HG02623 (cell line): ENCODE results near the gene BMP8A.
"Not testable (repeated sequence)": the region's sequence is repeated elsewhere in the genome, so short reads cannot be mapped to it uniquely, and the experiment has no call there.

Source experiments
- ATAC-seq: cut with Tn5 transposase; IDR thresholded peaks from one replicate; pipeline ENCODE4 v1.9.1; 2021; ENCODE audit warnings: moderate library complexity; ENCODE audit not compliant: unreplicated experiment

Gene BMP8A

DNA sequence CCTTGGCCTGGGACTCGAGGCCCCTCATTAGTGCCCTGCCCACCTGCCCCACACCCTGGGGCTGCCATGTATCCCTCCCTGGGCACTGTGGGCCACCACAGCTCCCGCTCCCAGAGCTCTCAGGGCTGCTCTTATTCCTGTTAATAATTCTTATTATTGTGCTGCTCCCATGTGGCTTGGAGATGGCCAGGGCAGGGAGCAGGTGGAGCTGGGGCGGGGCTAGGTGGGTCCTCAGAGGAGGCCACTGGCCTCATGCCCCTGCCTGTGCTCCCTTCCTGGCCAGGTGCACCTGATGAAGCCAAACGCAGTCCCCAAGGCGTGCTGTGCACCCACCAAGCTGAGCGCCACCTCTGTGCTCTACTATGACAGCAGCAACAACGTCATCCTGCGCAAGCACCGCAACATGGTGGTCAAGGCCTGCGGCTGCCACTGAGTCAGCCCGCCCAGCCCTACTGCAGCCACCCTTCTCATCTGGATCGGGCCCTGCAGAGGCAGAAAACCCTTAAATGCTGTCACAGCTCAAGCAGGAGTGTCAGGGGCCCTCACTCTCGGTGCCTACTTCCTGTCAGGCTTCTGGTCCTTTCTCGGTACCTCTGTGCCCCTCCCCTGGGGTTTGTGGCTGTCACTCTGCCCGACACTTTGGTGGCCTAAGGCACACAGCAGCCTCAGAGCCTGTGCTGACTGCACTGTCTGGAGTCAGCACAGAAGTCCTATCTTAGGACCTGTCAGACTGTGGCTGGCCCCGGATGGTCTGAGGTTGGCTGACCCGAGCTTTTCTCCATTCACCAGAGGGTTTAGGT is 34.1 kb downstream of the BMP8A start:
- peak; percentile 85 for ATAC-seq

DNA sequence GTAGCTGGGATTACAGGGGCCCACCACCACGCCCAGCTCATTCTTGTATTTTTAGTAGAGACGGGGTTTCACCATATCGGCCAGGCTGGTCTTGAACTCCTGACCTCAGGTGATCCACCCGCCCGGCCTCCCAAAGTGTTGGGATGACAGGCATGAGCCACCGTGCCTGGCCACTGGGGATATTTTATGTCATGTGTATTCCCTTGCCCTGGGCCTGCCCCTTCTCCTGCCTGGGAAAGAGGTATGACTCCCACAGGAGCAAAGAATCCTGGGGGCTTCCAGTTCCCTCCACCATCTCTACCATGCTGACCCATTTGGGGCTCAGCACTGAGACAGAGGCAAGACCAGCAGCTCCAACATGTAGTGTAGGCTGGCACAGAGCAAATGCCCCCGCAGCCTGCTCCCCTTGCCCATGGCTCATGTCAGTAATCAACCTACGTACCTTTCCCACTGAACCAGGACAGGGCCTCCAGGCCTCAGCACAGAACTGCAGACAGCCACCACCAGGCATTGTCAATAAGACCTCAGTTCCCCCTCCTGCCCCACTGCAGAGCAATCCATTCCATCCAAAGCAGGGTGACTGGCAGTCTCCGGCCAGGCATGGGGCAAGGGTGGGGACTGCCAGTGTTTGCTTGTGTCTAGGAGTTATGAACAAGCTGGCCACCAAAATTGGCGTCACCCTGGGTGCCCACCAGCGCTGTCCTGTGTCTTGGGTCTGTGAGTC is 35.2 kb downstream of the BMP8A start:
- no peak for ATAC-seq

DNA sequence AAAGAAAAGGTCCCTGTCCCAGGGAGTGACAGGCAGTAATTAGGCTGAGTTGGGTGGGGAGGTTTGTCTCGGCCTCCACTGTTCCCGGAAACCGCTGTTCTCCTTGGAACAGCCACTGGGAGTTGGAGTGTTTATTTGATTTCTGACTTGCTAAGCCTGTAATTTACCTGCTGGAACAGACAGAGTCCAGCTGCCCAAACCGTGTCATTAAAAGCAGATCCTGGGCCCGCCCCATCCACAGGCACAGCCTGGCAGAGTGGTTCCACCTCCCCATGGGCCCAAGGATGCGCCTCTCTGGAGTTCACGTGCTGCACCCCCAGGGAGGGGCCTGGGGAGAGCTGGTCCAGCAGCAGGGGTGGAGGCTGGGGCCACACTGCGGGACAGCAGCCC is 35.7 kb downstream of the BMP8A start:
- not testable (repeated sequence) for ATAC-seq

DNA sequence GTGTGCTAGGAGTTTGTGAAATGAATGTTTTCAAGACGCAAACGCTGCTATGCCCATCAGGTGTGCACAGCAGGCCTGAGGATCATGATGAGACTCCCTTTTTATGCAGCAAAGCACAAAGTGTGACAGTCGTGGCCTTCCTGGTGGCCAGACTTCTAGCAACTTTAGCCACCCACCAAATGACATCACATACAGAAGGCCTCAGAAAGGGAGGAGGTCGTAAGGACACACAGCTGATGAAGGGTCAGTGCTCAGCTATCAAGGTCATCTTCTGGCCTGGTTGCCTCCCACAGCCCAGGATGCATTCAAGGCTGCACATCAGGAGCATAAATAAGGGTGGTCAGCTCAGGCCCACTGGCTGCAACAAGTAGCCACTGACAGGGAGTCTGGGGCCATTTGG is 36.6 kb downstream of the BMP8A start:
- ATAC-seq, result no peak

DNA sequence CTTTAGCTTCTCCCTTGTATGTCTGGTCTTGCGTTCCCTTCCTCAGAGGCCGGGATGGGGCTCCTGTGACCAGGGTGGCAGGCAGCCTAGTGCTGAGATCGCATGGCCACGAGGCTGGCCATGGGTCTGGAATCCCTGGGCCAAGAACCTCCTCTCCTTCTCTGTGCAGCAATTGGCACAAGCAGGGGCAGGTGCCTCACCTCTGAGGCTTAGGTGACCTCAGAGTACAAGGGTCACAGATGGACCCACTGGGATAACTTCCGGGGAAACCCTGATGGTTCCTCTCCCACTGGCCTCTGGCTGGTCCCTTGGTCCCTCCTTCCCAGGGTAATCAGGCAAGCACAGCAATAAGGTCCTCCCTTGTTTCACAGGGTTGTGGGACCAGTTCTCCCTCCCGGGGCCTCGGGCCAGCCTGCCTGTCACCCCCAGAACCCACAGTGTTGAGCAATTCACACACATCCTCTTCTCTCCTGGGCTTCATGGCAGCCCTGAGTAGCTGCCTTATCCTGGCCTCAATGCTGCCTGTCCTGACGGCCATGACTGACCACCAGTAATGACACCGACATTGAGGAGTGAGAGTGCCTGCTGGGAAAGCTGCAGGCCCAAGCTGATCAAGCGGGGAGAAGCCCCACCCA is 38.6 kb downstream of the BMP8A start:
- no peak for ATAC-seq

DNA sequence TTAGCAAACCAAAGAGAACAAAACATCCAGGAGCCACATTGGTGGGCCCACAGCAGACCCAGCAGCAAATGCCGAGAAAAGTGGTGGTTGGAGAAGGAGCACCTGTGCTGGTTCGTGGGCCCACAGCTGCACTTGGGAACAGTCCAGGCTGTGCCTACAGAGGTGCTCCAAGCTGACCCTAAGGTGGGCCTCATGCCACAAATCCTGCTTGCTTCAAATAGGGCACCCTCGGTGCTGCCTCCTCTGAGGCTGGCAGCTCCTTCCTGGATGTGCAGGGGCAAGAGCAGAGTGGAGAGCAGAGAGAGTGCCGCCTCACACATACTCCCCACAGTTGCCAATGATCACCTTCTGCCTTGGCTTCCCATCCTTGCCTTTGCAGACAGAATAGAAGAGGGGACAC is 40.1 kb downstream of the BMP8A start:
- ATAC-seq, result no peak

DNA sequence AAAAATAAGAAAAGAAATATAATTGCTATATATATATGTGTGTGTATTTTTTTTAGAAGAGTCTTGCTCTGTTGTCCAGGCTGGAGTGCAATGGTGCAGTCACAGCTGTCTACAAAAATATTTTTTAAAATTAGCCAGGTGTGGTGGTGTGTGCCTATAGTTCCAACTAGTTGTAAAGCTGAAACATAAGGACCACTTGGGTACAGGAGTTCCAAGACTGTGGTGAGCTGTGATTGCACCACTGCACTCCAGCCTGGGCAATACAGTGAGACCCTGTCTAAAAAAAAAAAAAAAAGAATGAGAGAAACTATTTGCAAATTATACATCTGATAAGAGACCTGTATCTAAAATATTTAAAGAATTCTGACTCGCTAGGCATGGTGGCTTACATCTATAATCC is 42.0 kb downstream of the BMP8A start:
- ATAC-seq, result no peak

DNA sequence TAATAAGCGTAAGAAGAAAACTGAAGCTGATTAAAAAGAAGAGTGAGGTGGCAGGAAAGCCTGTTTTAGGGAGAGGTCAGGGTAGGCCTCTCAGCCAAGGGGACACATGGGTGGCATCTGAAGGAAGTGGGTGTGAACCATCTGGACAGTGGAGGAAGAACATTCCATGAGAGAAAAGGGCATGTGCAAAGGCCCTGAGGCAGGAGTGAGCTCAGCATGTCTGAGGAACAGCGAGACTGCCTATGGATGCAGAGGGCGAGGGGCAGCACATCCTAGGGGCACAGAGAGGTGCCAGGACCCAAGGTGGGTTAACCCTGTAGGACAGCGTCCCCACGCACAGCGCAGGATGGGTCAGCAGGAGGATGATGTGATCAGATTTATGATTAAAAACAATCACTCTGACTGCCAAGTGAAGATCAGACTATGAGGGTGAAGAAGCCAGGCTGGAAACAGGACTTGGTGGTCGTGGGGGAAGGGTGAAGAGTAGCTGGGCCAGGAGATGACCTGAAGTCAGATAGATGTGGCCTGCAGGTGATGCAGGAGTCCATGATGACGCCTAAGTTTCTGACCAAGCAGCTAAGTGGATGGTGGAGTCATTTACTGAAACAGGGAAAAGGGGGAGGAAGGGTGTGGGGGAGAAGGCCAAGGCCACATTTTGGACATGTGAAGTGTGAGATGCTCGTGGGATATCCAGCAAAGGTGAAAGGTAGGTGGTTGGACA is 47.3 kb downstream of the BMP8A start:
- no peak for ATAC-seq

DNA sequence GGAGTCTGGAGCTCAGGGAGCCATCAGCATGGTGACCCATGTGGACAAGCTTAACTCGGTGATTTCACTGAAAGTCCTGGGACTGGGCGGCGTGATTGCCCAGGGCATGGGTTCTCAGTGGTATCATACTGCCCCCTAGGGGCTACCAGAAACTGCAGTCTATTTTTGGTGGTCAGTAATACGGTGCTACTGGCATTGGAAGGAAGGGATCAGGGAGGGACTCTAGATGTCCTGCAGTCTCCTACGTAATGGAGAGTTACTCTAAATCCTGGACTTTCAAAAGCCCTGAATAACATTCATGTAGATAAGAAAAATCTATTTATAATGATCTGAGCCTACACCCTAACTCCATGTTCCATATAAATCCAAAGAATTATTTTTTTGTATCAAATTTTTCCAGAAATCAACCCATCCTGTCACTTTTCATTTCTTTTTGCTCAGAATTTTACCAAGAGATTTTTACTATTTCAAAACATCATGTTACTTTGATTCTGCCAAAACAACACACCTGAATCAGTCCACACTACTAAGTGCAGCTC is 47.9 kb downstream of the BMP8A start:
- ATAC-seq, result peak; percentile 55

DNA sequence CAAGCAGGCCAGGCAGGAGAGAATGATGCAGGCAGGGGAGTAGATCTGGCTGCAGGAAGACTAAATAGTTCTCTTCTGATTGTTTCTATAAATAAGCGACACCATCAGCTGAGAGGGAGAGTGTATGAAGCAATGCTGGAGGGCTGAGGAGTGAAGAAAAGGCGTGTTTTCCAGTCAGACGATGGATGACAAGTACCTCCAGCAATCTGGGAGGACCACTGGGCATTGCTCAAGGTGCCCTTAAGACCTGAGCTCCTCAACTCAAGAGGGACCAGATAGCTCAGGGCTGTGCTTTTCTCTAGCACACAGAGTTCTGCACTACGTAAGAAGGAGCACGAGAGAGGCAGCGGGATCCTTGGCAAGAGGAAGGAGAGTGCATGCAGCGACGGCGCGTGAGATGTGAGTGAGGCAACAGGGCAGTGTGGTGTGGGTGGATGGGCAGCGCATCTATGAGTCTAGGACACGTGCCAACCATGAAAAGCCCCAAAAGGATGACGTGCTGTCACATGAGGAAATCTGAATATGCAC is 49.1 kb downstream of the BMP8A start:
- no peak for ATAC-seq

DNA sequence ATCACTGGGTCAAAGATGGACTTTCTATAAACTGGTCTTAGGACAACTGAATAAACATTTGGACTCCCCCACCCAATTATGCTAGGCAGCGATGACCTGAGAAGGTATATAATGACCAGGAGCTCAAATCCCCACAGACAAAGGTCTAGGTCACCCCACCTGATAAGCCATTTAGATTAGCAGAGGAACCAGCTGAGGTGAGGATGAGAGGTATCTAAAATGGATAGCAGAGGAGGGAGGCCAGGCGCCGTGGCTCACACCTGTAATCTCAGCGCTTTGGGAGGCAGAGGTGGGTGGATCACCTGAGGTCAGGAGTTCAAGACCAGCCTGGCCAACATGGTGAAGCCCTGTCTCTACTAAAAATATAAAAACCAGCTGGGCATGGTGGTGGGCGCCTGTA is 51.5 kb downstream of the BMP8A start:
- ATAC-seq, result no peak

DNA sequence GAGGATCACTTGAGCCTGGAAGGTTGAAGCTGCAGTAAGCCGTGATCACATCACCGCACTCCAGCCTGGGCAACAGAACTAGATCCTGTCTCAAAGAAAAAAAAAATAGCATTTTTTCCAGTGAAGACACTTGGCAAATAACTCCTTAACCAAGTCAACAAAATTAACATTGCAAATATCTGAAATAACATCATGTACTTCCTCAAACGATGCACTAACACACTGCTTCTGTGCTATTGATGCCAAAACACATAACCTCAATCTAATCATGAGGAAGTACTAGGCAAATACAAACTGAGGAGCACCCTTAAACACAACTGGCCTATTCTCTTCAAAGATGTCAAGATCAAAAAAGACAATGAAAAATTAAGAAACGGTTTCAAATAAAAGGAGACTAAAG is 52.9 kb downstream of the BMP8A start:
- ATAC-seq, result no peak

DNA sequence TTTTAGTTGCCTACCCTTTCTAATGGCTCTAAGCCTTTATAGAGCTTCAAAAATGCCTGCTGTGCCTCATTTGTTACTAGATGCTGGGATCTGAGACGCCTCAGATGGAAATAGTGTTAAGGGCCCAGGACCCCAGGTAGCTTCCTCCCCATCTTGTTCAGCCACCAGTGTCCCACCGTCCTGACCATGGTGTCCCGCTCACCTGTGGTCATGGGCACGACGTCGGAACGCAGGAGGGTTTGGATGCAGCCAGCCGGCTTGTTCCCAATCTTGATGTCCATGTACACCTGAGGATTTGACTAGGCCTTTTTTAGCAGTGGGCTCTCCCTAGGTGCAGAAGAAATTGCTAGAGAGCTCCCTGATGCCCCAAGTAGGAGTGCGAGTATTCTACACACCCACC is 54.1 kb downstream of the BMP8A start:
- ATAC-seq, result no peak

DNA sequence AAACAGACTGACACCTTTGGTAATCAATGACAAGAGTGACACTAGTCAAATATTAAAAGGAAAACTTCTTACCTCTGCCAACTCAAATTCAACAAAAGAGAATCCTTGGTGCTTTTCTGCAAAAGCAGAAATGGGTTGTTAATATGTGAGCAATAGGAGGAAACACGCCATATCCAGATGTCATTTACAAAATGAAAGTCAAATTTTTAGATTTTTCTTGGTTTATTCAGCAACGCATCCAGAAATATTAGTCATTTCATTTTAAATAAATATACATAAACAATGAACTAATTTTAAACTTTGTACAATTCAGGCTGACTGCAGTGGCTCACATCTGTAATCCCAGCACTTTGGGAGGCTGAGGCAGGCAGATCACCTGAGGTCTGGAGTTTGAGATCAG is 62.8 kb downstream of the BMP8A start:
- ATAC-seq, result no peak

DNA sequence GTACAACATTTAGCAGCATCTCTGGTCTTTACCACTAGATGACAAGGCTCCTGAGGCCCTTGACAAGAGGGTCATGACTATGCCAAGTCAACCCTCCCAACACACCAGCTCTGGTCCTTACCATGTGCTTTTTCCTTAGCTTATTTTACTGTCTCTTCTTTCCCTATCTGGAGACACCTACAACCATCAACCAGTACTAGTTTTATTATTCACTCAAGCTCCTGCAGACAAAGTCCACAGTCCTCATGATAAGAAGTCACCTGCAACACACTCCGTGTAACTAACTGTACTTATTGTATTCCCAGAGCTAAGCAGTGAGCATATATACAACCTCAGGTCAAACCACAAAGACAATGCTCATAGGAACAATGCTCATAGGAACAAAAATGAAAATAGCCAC is 69.8 kb downstream of the BMP8A start:
- no peak for ATAC-seq

DNA sequence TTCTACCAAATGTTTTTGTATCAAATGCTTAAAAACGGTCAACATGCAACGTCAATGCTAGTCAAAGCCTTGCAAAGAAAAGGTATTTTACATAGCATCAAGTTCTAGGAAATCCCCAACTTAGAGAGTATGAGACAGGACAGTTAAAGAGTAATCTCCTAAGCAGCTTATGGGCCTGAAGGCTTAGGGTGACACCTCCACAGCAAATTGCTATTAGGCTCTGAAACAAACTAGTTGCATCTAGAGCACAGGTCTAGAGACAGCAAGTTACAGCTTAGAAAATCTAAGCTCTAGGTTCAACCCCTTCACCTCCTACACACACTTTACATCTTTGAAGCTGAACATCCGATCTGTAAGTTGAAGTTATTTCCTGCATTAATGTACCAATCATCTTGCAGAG is 71.5 kb downstream of the BMP8A start:
- ATAC-seq, result no peak

DNA sequence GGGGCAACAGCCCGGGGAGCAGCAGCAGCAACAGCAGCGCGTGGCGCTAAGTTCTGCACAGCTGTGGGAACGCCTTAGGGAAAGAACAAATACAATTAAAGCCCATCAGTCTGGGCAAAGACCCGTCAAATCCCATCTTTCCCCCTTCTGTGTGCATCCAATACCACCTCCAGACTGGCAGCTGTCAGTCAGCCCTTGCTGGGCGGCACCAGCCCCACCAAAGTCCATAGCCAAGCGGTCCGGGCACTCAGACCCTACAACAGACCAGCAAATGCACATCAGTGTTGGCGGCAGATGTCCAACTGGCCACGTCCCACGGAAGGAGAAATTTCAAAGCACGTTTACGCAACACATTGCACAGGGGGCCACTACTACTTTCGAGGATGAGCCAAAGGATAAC is 72.2 kb downstream of the BMP8A start:
- ATAC-seq, result no peak

DNA sequence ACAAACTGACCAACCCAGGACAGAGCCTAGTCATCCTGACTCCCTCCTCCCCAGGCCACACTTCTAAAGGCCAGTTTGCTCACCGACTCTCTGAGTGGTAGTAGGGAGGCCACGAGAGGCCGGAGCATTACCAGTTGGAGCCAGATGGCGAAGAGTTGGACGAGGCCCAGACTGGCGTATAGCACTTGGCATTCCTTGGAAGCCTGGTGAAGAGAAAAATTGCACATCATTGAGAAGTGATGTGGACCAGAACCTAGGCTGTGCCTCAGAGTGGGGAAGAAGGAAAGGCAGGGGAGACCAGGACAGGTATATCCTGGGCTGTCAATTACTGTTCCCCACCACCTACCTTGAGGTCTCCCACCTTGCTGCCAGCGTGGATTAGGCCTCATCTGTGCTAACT is 72.9 kb downstream of the BMP8A start:
- ATAC-seq, result no peak

DNA sequence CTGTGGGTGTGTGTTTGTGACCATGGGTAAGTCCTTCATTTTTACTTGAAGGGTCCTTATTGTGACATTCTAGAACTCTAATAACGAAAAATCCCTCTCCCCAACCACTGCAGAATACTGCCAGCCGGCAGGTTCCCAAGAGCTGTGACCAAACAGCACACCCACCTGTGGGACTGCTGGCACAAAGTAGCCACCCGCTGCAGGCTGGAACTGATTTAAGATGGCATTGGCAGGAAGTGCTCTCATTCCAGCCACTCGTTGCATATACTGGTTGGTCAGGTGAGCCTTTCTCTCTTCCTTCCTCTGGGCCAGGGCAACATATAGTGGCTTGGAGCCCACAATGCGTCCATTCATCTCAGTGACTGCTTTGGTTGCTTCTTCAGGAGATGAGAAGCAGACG is 73.5 kb downstream of the BMP8A start:
- ATAC-seq, result no peak

DNA sequence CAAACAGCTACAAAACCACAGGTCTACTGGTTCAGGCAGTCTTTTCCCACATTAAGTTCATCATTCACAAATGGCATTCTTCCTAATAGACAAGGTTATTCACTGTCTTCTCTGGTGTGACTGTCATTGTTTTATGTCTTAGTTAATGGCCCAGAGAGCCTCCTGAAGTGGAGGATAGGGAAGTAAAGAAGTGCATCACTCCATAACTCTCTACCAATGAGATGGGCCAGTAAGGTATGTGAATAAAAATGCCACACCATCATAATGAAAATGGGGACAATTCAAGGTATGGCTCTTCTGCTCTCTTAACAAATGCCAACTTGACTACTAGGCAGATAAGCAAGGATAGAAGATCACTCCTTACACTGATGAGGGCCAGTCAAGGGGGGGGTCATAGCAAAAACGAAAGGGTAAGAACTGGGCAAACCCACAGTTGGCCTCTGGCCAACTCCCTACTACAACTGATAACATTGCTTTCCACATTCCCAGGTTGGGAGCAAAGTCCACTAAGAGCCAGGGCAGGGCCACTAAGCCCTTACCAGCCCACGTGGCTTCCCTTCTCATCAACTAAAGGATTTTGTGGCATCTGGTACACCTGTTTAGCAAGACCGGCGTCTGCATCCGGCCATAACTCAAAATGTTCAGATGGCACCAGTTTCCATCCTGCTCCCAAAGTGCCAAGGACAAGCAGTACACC is 75.2 kb downstream of the BMP8A start:
- no peak for ATAC-seq
